ENCODE data around the gene BTG4. TPM values are rescaled to one million over a fixed set of nuclear protein-coding genes. Genes with fewer than 3 reads are reported as not detected.

BTG4 gene
- total RNA-seq, 1 donor: not detected

DNA sequence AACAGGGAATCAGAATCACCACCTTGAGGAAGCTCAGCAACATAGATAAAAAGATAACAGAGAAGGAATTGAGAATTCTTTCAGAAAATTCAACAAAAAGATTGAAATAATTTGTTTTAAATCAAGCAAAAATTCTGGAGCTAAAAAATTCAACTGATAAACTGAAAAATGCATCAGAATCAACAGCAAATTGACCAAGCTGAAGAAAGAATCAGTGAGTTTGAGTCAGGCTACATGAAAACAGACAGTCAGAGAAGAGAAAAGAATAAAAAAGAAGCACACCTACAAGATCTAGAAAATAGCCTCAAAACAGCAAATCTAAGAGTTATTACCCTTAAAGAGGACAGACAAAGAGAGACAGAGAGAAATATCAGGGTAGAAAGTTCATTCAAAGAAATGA, 28.8 kb downstream of the BTG4 start:
- Histone ChIP-seq H3K27me3 (ENCODE audit: insufficient read depth, low read length) (peaks cover 11% of the 10 kb centered on the region), H3K4me3 (ENCODE audit: low read length) (no peak overlapping the region), H3K9me3 (ENCODE audit: low read depth, low read length) (peaks cover 30% of the 10 kb centered on the region), H3K4me1 (ENCODE audit: insufficient read depth, low read length) (no peaks in the 10 kb centered on the region)

DNA sequence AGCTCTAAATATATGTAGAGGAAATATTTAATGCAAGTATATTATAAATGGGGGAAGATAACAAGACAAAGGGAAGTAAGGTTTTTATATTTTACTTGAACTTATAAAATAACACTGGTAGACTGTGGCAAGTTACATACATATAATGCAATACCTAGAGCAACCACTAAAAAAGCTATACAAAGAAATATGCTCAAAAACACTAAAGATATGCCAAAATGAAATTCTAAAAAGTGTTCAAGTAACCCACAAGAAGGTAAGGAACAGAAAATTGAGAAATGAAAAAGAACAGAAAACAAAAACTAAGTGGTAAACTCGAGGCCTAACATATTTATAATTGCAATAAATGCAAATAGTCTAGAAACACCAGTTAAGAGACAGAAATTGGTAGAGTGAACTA, 32.5 kb downstream of the BTG4 start:
- no peaks in the 10 kb centered on the region for H3K4me1 ChIP-seq (ENCODE audit: insufficient read depth, low read length)
- H3K4me3 ChIP-seq (ENCODE audit: low read length): no peak overlapping the region
- peaks cover 30% of the 10 kb centered on the region for H3K9me3 ChIP-seq (ENCODE audit: low read depth, low read length)
- peaks cover 11% of the 10 kb centered on the region for H3K27me3 ChIP-seq (ENCODE audit: insufficient read depth, low read length)

DNA sequence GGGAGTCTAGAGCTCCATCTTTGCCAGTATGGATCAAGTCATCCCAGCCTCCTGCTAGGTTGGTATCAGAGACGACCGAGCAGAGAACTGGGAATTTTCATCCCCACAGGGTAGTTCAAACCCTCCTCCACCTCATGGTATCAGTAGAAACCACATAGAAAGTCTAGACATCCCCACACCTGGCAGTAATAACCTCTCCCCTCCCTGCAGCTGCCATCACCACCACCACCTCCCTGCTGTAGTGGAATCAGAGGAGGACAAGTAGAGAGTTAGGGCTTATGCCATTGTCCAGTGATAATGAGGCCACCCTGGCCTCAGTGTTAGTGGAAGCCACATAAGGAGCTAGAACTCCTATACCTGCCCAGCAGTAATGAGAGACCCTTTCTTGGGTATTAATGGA, 34.3 kb downstream of the BTG4 start:
- H3K9me3 ChIP-seq (ENCODE audit: low read depth, low read length): peaks cover 13% of the 10 kb centered on the region
- H3K4me1 ChIP-seq (ENCODE audit: insufficient read depth, low read length): no peaks in the 10 kb centered on the region

DNA sequence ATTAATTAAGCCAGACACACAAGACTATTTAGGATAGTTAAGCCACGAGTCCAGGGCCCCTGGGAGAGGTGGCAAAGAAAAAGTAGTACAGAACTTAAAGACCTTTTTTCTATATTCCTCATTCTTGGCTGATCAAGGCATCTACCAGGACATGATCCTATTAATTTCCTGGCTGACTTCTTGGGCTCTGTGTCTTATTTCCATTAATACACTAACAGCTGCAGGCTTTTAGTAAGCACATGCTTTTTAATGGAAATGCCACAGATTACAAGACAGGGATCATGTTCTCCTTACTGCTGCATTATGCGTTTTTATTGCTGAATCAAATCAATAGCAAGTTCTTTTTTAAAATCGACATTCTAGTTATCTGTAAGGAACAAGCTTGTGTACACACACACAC, 35.2 kb downstream of the BTG4 start:
- Histone ChIP-seq H3K4me1 (ENCODE audit: insufficient read depth, low read length) (no peaks in the 10 kb centered on the region), H3K27me3 (ENCODE audit: insufficient read depth, low read length) (peaks cover 13% of the 10 kb centered on the region), H3K9me3 (ENCODE audit: low read depth, low read length) (peaks cover 9% of the 10 kb centered on the region), H3K4me3 (ENCODE audit: low read length) (no peak overlapping the region)

More for the DNA sequence above, 34.3 kb downstream of the BTG4 start:
- Histone ChIP-seq H3K27me3 (ENCODE audit: insufficient read depth, low read length) (peaks cover 13% of the 10 kb centered on the region), H3K4me3 (ENCODE audit: low read length) (no peak overlapping the region)

DNA sequence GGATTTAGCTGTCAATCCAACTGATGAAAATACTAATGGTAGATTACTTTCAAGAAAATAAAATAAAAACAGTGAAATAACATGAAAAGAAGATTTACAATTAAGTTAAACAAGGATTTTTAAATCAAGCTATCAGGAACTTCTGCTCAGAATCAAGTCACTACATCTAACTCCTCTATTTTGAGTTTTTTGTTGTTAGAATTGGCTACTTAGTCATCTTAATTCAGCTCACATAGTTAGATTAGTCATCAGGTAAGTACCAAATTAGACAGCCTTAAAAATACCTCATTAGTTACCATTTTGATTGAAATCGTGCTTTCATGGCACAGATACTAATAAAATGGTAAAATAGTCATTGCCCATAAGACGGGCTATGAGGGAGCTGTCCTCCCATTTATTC, 35.8 kb downstream of the BTG4 start:
- Histone ChIP-seq H3K4me3 (ENCODE audit: low read length) (no peak overlapping the region), H3K27me3 (ENCODE audit: insufficient read depth, low read length) (peaks cover 13% of the 10 kb centered on the region), H3K9me3 (ENCODE audit: low read depth, low read length) (peaks cover 5% of the 10 kb centered on the region), H3K4me1 (ENCODE audit: insufficient read depth, low read length) (no peaks in the 10 kb centered on the region)

DNA sequence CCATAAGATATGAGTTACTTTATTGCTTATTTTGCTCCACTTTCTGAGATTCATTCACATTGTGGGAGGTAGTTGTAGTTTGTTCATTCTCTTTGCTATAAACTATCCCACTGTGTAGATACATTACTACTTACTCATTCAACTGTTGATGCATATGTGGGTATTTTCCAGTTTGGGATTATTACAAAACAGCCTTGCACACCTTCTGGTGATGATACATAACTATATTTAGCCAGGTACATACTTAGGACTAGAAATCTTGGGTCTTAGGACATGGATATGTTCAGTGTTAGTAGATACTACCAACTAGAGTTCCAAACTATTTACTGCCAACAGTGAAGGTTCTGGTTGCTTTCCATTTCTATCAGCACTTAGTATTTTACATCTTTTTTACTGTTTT, 37.8 kb downstream of the BTG4 start:
- Histone ChIP-seq H3K9me3 (ENCODE audit: low read depth, low read length) (no peaks in the 10 kb centered on the region), H3K4me1 (ENCODE audit: insufficient read depth, low read length) (no peaks in the 10 kb centered on the region), H3K27me3 (ENCODE audit: insufficient read depth, low read length) (peaks cover 5% of the 10 kb centered on the region), H3K4me3 (ENCODE audit: low read length) (no peak overlapping the region)

DNA sequence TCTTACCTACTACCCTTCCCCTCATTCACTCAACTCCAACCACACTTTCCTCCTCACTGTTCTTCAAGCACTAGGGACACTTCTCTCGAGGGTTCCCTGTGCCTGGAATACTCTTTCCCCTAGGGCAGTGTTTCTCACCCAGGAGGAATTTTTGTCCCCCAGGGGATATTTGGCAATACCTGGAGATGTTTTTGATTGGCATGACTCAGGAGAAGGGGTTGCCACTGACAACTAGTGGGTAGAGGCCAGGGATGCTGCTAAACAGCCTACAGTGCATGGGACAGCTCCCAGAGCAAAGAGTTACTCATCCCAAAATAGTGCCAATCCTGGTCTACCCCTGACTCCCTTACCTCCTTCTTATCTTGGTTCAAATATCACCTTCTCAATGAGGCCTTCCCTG, 40.0 kb downstream of the BTG4 start:
- no peaks in the 10 kb centered on the region for H3K4me1 ChIP-seq (ENCODE audit: insufficient read depth, low read length)
- H3K9me3 ChIP-seq (ENCODE audit: low read depth, low read length): no peaks in the 10 kb centered on the region
- no peak overlapping the region for H3K4me3 ChIP-seq (ENCODE audit: low read length)
- H3K27me3 ChIP-seq (ENCODE audit: insufficient read depth, low read length): peaks cover 5% of the 10 kb centered on the region

DNA sequence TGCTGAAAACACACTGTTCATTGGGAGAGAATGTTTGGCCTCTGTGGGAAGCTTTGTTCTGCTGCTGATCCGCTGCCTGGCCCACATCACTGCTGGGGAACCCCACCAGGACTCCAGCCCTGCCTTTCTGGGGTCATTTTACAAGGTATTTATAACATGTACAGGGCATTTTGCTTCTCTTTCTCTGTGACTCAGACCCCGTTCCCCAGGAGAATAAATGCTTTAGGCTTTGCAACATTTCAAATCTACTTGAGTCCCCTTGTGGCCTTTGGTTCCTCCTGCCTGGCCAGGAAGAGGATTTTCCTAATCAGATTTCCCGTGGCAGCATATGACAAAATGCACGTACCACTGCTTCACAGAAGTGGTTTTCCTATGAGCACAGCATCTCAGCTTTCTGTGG, 43.0 kb downstream of the BTG4 start:
- Histone ChIP-seq H3K27me3 (ENCODE audit: insufficient read depth, low read length) (peaks cover under 1% of the 10 kb centered on the region), H3K4me1 (ENCODE audit: insufficient read depth, low read length) (no peaks in the 10 kb centered on the region), H3K9me3 (ENCODE audit: low read depth, low read length) (no peaks in the 10 kb centered on the region), H3K4me3 (ENCODE audit: low read length) (no peak overlapping the region)

DNA sequence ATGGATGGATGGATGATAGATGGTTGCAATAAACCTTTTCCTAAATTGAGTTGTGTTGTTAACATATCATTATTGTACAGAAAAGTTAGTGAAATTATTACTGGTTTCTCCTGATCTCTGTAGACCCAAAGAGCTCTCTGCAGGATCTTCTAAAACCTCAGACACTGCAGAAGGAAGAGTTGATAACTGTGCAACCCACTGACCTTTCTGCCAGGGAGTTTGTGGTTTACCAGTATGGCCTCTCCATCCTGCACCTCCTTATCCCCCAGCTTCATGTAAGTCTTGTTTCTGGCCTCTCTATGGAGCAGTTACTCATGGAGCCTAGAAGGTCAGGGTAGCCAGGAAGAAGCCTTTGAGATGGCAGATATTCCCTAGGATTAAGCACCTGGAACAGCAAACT, 45.6 kb downstream of the BTG4 start:
- H3K4me3 ChIP-seq (ENCODE audit: low read length): no peak overlapping the region
- H3K4me1 ChIP-seq (ENCODE audit: insufficient read depth, low read length): no peaks in the 10 kb centered on the region
- H3K9me3 ChIP-seq (ENCODE audit: low read depth, low read length): no peaks in the 10 kb centered on the region
- H3K27me3 ChIP-seq (ENCODE audit: insufficient read depth, low read length): no peaks in the 10 kb centered on the region

DNA sequence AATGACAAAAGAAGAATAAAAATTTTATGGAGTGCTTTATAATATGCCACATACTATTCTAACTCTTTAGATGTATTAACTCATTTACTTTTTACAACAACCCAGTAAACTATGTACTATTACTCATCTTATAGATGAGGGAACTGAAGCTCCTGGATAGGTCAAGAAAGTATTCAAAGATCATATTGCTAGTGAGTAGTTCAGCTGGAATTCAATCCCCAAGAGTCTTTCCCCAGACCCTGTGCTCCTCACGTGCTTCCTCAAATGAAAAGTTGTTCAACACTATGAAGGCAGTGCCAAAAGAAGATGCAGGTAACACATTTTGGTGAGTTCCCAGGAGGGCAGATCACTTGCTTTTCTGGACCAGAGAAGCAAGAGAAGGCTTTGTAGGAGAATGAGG, 46.8 kb downstream of the BTG4 start:
- Histone ChIP-seq H3K4me3 (ENCODE audit: low read length) (no peak overlapping the region), H3K4me1 (ENCODE audit: insufficient read depth, low read length) (no peaks in the 10 kb centered on the region), H3K9me3 (ENCODE audit: low read depth, low read length) (no peaks in the 10 kb centered on the region), H3K27me3 (ENCODE audit: insufficient read depth, low read length) (peaks cover 2% of the 10 kb centered on the region)

DNA sequence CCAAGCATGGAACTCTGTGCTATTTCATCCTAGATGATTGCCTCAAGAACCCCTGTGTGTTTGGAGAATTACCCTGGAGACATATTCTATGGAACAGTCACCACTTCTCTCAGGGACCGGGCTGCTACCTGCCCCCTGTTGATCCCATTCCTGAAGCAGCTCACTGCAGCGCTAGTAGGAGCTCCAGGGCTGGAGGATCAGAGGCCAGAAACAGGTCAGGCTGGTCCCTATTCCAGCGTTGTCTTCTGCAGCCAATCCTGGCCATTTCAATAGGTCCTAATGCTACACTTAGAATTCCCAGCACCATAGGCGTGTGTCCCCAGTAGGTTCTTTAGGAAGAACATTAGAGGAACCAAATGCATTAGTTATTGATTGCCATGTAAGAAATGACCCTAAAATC, 48.9 kb downstream of the BTG4 start:
- Histone ChIP-seq H3K27me3 (ENCODE audit: insufficient read depth, low read length) (peaks cover 2% of the 10 kb centered on the region), H3K9me3 (ENCODE audit: low read depth, low read length) (no peaks in the 10 kb centered on the region), H3K4me1 (ENCODE audit: insufficient read depth, low read length) (no peaks in the 10 kb centered on the region), H3K4me3 (ENCODE audit: low read length) (no peak overlapping the region)

DNA sequence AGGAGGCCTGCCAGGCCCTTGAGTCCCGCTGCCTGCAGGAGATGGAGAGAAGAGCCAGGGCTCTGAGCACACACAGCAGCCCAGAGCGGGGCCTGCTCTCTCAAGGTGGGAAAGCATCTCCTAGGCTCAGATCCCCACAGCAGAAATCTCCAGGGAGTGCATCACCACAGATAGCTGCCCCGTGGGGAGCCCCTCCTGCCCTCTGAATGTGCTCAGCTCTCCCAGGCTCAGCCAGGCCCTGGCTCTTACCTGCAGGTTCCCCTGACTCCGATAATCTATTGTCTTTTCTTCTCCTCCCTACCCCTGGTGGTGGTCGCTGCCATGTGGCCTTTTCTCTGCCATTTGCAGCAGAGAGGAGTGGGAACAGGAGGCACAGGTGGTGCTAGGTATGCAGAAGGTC, 49.9 kb downstream of the BTG4 start:
- H3K27me3 ChIP-seq (ENCODE audit: insufficient read depth, low read length): peaks cover 2% of the 10 kb centered on the region
- H3K9me3 ChIP-seq (ENCODE audit: low read depth, low read length): no peaks in the 10 kb centered on the region
- no peaks in the 10 kb centered on the region for H3K4me1 ChIP-seq (ENCODE audit: insufficient read depth, low read length)

DNA sequence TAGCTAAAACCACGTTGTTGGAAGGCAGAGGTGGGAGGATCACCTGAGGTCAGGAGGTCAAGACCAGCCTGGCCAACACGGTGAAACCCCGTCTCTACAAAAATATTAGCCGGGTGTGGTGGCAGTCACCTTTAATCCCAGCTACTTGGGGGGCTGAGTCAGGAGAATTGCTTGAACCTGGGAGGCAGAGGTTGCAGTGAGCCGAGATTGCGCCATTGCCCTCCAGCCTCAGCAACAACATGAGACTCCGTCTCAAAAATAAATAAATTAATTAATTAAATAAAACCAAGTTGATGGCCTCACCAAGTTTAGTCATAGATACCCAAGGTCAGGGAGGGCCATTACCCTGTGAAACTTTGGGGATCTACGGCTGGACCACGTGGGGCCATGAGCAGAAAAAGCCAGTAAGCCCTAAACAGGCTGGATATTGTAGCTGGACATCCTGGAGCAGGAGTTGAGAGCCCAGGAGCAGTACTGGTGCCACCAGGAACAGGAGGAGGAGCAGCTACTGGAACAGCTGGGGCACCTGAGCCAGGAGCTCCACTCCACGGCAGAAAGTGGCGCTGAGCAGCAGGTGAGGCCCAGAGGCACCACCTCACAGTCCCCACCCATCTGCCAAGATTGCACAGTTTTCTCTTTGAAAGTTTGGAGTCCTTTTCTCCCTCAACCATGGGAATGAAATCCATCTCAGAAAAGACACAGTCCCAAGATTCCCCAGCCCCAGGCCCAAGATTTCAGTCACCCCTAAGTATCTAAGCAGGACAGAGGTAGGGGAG, 50.5 kb downstream of the BTG4 start:
- peaks cover 2% of the 10 kb centered on the region for H3K27me3 ChIP-seq (ENCODE audit: insufficient read depth, low read length)
- H3K4me1 ChIP-seq (ENCODE audit: insufficient read depth, low read length): no peaks in the 10 kb centered on the region
- no peak overlapping the region for H3K4me3 ChIP-seq (ENCODE audit: low read length)
- H3K9me3 ChIP-seq (ENCODE audit: low read depth, low read length): no peaks in the 10 kb centered on the region

More for the DNA sequence above, 49.9 kb downstream of the BTG4 start:
- H3K4me3 ChIP-seq (ENCODE audit: low read length): no peak overlapping the region

DNA sequence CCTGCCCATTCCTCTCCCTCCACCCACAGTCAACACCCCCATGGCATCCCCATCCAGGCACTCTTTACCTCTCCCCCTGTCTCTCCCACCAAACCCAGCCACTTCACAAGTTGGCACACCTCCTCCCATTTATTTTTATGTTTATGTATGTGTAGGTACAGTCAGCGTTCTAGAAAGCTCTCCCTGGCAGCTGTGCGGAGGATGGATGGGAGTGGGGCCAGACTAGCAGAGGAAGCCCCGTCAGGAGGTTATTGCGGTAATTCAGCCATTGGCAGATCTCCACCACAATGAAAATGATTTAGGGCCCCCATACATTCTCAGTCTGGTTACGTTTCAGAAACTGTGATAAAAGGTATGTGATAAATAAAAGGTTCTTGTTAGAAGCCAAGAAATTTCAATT, 51.3 kb downstream of the BTG4 start:
- H3K4me3 ChIP-seq (ENCODE audit: low read length): no peak overlapping the region
- no peaks in the 10 kb centered on the region for H3K4me1 ChIP-seq (ENCODE audit: insufficient read depth, low read length)
- peaks cover 2% of the 10 kb centered on the region for H3K27me3 ChIP-seq (ENCODE audit: insufficient read depth, low read length)
- H3K9me3 ChIP-seq (ENCODE audit: low read depth, low read length): no peaks in the 10 kb centered on the region

DNA sequence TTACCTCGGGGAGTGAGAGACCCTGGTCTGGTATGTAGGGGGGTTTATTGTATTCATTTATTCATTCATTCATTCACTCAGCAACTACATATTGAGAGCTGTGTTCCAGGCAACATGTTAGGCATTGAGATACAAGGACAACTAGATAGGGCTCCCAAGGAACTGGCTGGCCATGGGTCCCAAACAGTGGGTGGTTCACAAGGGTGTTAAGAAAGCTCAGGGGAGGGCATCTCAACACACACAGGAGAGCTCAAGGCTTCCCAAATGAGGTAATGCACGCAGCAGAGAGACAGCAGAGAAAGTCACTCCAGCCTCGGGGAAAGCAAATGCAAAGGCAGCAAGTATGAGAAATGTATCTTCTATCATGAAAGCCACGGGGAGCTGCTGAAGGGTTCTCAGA, 51.8 kb downstream of the BTG4 start:
- Histone ChIP-seq H3K4me3 (ENCODE audit: low read length) (no peak overlapping the region), H3K9me3 (ENCODE audit: low read depth, low read length) (no peaks in the 10 kb centered on the region), H3K4me1 (ENCODE audit: insufficient read depth, low read length) (no peaks in the 10 kb centered on the region), H3K27me3 (ENCODE audit: insufficient read depth, low read length) (peaks cover 2% of the 10 kb centered on the region)

DNA sequence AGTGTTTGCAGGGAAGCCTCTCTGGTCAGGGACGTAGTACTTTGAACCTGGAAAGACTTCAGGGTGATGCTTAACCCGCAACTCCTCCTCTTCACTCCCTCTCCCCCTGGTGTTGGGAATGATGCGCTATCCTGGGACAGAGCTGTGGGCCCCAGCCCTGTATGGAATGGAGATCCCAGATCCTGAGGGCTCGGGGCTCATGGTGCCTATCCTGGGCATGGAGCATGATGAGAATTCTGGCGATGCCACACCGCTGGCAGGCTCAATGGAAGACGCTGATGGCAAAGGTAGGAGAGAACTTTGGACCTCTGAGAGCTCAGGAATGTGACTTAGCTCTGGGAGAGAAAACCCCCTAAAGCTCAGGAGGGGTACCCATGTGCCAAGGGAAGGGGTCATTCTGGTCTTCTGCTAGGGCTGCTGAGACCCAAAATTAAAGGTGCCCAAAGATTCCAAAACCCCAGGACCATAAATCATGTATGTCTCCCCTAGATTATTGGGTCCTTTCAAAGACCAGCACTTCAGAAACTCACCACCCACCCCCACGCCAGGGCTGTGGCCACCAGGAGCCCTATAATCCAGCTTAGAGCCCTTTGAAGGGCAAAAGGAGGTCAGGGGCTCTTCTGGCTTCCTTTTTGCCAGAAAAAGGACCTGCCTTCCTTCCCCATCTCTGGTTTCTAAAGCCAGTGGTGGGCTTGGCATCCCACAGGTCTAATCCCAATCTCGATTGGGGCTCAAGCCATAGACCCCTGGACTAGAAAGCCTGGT, 52.5 kb downstream of the BTG4 start:
- Histone ChIP-seq H3K9me3 (ENCODE audit: low read depth, low read length) (no peaks in the 10 kb centered on the region), H3K4me1 (ENCODE audit: insufficient read depth, low read length) (no peaks in the 10 kb centered on the region), H3K4me3 (ENCODE audit: low read length) (no peak overlapping the region), H3K27me3 (ENCODE audit: insufficient read depth, low read length) (peaks cover 2% of the 10 kb centered on the region)

Data from mononuclear cell (primary cell).